A204.1 (cell line): ENCODE results near the gene RTF2.

Source experiments
- FAIRE-seq: peaks from 2 replicates; lab custom pipeline; 2012; peaks lifted over from hg19 to GRCh38; lab: Jason Lieb, UNC

RTF2 gene

GRCh38 chr20:56439771-56440291 lies 28.6 kb upstream of the RTF2 start:
- no peak for FAIRE-seq

DNA sequence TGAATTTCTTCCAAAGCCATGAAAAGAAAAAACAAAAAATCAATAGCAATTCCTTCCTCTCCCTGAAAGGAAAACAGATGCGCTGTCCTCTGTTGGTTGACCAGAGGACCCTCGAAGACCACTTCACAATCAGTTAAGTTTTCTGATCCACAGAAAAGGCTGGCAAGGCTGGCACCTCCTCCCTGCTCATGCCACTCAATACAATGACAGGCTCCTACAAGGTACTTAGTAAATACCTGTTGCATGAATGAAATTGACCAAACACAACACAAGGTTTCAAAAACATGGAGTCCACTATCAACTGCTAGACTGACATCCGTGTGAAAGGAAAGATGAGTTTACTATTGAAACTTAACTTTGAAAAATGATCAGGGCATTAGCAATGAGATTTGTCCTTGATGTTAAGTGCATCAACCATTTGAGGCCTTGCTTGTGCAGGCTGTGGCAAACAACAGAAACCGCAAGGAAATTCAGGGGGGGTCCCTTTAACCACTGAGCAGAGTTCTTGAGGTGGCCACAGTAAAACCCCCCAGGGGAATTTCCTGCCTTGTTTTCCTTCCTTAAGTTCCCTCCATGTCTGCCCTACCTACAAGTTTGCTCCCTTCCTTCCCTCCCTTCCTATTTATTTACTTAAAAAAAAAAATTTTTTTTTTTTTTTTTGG lies 27.9 kb upstream of the RTF2 start:
- FAIRE-seq, result no peak

DNA sequence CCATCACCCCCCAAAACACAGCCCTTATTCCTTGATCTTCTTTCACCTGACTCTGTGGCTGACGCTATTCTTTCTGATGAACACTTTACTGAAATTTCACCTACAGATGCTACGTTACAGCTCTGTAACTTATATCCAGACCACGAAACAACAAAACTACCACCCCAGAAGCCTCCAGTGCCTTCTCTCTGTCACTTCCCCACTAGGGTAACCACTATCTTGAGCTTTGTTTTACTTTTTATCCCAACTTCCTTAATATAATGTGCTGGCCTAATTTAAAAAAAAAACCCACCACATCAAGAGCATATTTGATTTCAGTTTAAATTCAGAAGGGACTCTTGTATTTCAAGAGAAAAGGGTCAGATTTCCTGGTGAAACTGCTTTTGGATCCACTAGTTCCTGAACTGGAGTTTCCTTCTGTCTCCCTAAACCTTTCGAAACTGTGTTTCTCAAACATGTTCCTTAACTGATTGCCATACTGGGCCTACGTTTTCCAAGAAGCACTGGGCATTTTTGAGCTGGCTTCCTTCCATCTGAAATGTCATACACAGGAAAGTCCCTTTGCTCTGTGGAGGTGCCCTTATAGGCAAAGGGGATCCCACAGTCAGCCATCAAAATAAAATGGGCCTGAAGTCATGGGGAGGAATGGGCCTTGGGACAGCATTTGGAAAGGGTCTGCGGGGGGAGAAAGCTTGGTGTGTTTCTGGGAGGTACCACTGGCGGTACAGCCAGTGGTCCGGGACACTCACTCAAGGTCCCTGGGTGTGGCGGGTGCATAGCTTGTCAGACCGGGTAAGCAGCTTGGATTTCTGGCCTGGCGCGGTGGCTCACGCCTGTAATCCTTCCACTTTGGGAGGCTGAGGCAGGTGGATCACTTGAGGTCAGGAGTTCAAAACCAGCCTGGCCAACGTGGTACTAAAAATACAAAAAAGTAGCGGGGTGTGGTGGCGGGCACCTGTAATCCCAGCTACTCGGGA lies 25.8 kb upstream of the RTF2 start:
- FAIRE-seq, result no peak

DNA sequence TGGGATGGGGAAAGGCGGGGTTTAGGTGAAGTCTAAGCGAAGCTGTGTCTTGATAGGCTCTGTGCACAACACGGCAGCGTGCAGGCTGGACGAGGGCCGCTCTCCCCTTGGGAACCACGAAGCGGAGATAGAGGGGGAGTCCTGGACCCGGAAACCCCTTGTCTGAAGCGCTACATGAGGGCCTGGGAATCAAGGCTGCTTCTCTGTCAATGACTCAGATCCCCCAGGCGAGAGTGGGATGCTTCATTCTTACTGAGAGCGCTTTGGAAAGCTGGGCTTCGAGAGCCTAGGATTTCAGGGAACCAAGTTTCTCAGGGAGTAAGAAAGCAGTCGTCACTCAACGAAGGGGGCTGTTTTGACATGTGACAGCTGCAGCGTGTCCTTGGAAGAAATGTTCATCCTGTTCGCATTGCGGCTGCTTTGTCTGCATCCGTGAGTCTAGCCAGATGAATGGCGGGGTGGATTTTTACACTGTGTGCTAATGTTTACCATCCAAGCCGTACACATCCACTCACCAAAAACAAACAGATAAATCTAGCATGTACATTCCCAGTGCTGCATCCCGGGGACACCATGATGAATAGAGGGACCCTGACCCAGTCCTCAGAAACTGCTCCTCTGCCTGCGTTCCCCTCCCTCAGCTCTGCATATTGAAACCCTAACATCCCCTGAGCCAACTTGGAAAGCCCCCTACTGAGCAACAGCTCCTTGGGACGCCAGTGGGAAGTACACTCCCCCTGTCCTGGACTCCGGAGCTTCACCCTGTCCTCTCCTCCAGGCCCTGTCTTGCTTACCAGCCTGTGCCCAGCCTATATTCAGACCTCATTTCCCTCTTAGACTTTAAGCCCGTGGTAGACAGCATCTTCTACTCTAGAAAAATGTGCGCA lies 24.5 kb upstream of the RTF2 start:
- no peak for FAIRE-seq

- FAIRE-seq, result no peak
Measured at GRCh38 chr20:56445130-56445529, 23.3 kb upstream of the RTF2 start.

- no peak for FAIRE-seq
Measured at GRCh38 chr20:56445540-56445939, 22.9 kb upstream of the RTF2 start.

GRCh38 chr20:56447227-56447626 lies 21.2 kb upstream of the RTF2 start:
- no peak for FAIRE-seq

DNA sequence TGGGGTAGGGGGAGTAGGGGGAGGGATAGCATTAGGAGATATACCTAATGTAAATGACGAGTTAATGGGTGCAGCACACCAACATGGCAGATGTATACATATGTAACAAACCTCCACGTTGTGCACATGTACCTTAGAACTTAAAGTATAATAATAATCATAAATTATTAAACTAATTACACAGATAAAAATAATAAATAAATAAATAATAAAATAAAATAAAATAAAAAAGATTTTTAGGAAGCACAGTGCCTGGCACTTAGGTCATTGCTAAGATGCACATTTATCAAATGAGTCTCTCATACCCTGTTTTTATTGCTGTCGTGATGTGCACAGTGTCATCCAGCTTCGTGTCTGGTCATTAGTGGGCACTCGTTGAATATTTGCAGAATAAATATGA lies 19.0 kb upstream of the RTF2 start:
- FAIRE-seq, result no peak

DNA sequence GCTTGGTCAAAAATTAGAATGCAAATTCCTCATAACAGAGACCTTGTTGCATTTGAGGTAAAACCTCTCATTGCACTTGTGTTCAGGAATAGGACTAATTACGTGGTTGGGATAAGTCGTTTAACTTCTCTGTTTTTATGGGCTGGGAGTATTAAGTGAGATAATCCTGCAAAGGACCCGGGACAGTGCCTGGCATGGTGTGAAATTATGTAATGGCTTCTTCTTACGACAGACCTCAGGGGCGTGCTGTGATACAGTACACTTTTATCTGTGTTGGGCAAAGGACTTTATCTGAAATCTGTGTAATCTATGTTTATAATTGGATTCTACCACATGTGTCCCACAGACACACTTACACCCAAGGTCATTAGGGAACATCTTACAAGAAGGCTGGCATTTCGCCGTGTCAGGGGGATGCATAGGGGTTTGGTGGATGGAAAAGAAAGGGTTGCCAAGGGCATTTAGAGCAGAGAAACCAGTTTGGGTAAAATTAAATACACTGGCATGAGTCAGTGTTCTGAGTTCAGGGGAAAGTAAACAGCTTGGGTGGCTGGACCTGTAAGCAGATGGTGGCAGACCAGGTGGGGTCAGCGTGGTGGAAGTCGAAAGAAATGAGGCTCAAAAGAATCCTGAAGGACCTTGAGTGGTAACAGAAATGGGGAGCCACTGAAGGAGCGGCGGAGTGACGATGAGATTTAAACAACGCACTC lies 17.2 kb upstream of the RTF2 start:
- no peak for FAIRE-seq

DNA sequence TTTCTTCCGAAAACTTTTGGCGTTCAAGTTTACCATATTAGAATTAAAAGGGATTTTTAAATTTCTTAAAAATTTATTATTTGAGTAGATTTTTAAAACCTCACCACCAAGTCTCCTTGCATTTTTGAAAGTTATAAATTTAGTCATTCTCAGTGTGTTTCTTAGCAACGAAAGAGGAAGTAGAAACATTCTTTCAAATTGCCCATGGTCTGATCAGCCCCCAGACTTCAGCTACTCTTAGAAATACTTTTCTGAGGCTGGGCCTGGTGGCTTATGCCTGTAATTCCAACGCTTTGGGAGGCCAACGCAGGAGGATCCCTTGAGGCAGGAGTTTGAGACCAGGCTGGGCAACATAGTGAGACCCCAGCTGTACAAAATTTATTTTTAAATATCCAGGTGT lies 15.1 kb upstream of the RTF2 start:
- FAIRE-seq, result no peak

DNA sequence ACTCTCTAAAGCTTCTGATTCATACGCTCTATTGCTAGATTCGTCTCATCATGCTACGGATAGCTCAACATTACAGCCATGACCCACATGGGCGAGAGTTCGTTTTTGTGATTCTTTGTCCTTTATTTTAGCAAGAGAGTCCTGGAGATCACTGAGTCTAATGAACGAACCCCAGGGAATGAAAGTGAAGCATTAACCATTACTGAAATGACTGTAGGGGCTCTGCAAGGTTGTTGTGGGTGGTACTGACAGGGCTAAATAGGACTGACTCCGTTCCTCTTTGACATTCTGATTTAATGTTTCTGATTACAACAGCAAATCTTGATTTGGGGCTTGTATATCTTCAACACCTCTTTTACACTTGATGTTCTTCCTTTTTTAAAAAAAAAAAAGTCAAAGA lies 13.7 kb upstream of the RTF2 start:
- no peak for FAIRE-seq

DNA sequence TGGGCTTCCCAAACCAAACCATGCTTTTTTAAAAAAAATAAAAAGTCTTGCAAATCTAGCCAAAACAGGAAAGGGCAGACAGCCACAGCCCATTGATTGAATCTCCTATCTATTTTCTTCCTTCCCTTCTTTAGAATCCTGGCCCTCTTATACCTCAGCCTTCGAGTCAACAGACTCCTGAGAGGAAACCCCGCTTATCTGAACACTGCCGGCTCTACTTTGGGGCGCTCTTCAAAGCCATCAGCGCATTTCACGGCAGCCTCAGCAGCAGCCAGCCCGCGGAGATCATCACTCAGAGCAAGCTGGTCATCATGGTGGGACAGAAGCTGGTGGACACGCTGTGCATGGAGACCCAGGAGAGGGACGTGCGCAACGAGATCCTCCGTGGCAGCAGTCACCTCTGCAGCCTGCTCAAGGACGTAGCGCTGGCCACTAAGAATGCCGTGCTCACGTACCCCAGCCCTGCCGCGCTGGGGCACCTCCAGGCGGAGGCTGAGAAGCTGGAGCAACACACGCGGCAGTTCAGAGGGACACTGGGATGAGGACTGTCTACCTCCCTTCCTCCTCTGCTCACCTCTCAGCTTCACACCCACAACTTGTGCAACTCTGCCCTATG lies 10.1 kb upstream of the RTF2 start:
- FAIRE-seq, result no peak

GRCh38 chr20:56460459-56460858 lies 8.0 kb upstream of the RTF2 start:
- no peak for FAIRE-seq

DNA sequence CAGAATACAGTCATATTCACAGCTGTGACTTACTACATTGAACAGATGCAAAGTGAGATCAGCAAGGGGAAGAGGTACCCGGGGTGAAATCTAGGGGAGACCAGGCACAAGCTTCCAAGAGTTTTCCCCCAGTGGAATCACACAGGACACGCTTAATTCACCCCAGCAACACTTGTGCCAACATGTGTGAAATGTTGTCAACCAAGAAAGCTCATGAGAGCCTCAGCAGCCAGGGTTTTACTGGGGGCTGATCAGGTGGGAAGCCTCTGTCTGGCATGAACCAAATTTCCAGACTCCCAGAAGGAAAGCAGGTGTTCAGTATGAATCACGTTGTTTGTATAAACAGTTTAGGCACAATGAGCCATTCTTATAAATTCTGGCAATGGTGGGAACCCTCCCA lies 6.9 kb upstream of the RTF2 start:
- no peak for FAIRE-seq

DNA sequence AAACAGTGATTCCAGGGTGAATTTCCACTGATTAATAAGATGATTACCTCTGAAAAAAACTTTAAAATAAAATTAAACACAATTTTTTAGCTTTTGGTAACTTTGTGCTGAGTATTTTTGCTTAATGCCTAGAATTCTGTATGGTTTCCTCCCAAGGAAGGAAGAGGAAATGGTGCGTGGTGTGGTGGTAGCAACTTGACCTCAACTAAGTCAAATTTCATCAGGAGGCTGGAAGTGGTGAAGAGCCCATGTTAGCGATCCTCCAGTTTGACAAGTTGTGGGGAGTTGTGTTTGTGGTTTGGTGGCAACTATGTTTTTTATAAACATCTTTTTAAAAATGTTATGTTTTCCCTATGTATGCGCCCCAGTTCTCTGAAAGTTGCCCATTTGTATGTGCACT lies 5.0 kb upstream of the RTF2 start:
- no peak for FAIRE-seq

DNA sequence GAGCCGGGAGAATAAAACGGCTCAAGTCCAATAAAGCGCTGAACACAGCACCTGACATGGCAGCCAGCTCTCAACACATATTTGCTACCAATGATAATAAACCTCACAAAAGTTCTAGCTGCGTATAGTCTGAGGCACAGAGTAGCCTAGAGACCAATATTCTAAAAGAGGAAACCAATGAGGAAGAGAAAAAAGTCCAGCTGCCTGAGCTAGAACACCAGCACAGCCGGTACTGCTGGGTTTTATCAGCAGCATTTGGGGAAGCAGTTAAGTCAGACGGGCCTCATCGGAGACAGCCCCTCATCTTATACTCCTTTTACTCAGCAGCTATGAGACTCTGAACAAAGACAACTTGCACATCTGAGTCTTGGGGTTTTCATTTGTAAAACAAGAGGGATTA lies 2.4 kb upstream of the RTF2 start:
- FAIRE-seq, result no peak

DNA sequence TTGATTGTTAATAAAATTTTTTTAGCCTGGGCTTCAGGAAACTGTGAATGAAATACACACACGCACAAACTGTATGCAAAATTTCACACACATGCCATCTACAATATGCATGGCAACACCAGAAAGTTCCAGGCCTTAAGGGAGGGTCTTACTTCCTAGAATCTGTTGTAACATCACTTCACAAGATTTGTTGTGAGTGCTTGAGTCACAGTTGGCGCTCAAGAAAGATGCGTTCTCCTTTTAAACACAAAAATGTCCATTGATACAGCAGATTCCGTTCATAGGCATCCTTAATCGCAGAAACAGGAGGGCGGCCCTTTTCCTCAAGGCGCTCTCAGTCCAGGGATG lies 485 bp upstream of the RTF2 start:
- no peak for FAIRE-seq

DNA sequence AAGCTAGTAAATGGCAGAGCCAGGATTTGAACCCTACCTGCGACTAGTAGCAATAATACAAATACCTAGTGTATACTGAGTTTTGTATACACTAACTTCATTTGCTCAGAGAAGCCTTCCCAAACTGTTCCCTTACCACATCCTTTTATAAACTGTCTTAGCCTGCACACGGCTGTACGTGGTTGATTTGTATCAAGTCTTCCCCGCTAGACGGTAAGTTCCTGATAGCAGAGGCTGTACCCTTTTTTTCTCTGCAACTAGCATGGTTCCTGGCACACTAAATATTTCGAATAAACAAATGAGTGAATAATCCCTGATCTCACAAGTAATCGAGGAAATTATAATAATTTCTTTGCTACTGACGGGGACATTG lies 636 bp downstream of the RTF2 start:
- FAIRE-seq, result no peak

DNA sequence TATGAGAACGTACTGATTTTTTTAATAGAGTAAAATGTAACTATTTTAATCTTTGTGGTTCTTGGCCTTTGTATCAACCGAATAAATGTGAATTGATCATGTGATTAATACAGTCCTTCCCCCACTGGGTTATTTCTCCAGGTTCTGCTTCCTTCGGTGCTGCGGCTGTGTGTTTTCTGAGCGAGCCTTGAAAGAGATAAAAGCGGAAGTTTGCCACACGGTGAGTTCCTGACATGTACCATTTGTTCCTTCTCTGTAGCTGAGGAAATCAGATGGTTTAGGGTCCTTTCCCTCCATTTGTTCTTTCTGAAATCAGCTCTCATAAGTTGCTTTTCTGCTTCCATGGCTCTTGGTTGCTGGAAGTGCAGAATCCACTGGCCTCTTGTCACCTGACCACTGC lies 15.5 kb downstream of the RTF2 start:
- FAIRE-seq, result no peak

GRCh38 chr20:56487216-56487615 lies 18.8 kb downstream of the RTF2 start:
- no peak for FAIRE-seq

- FAIRE-seq, result no peak
Measured at GRCh38 chr20:56488566-56488965, 20.1 kb downstream of the RTF2 start.

GRCh38 chr20:56501116-56501515 lies 32.7 kb downstream of the RTF2 start:
- no peak for FAIRE-seq
